GM10847 (cell line): ENCODE results near the gene SLC44A2.

Experiments used
- POLR2A ChIP-seq: IDR thresholded peaks from 2 replicates; pipeline ENCODE4 v1.6.1; 2011; ENCODE audit not compliant: insufficient read length; ENCODE audit errors: extremely low read depth

The SLC44A2 gene

DNA sequence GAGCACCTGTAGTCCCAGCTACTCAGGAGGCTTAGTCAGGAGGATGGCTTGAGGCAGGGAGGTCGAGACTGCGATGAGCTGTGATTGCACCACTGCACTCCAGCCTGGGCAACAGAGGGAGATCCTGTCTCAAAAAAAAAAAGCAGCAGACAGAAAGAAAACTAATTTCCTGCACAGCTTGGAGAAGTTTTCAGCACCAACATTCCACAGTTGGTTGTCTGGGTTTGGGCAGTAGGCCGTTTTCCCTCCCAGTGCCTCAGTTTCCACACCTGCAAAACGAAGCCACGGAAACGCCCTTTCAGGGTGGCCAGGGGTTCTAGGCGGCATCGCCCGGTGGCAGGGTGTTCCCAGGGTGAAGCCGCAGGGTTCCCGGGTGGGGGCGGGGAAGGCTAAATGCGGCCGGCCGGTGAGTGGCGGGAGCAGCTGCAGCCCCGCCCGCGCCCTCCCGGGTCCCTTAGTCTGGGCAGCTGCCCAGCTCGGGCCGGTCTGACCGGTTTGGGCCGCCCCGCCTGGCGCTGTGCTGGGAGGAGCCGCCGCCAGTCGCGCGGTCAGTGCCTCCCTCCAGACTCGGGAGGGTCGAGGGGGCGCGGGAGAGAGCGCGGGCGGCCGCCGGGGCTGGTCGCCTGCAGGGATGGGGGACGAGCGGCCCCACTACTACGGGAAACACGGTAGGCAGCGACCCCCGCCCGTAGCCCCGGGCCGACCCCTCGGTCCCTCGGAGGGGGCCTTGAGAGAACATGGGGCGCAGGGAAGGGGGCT lies at the start of gene SLC44A2:
Gene SLC44A2, plus strand, starts transcription at position 551 of the 759 bp plus-strand sequence. Its CDS starts 81 bp downstream, at position 632.
- TF ChIP-seq POLR2A: no peak

DNA sequence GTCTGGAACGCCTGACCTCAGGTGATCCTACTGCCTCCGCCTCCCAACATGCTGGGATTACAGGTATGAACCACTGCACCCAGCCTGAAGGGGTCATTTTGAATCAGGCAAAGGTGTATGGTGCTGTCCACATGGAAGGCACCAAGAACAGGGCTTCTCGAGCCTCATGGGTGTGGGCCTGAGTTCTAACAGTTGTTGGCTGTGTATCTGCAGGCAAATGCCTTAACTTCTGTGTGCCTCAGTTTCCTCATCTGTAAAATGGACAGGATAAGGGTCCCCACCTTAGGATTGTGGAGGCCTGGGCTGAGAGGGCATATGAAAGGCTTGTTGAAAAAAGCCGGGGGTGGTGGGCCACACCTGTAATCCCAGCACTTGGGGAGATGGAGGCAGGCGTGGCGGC lies 47.4 kb upstream of the SLC44A2 start:
- TF ChIP-seq POLR2A: no peak

GRCh38 chr19:10580979-10581631 lies 44.2 kb upstream of the SLC44A2 start:
- TF ChIP-seq POLR2A: no peak

DNA sequence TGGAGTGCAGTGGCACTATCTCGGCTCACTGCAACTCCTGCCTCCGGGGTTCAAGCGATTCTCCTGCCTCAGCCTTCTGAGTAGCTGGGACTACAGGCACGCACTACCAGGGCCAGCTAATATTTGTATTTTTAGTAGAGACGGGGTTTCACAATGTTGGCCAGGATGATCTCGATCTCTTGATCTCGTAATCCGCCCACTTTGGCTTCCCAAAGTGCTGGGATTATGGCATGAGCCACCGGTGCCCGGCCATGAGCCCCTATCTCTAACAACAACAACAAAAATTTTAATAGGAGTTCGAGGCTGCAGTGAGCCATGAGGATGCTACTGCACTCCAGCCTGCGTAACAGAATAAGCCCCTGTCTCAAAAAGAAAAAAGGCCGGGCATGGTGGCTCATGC lies 43.3 kb upstream of the SLC44A2 start:
- TF ChIP-seq POLR2A: no peak

DNA sequence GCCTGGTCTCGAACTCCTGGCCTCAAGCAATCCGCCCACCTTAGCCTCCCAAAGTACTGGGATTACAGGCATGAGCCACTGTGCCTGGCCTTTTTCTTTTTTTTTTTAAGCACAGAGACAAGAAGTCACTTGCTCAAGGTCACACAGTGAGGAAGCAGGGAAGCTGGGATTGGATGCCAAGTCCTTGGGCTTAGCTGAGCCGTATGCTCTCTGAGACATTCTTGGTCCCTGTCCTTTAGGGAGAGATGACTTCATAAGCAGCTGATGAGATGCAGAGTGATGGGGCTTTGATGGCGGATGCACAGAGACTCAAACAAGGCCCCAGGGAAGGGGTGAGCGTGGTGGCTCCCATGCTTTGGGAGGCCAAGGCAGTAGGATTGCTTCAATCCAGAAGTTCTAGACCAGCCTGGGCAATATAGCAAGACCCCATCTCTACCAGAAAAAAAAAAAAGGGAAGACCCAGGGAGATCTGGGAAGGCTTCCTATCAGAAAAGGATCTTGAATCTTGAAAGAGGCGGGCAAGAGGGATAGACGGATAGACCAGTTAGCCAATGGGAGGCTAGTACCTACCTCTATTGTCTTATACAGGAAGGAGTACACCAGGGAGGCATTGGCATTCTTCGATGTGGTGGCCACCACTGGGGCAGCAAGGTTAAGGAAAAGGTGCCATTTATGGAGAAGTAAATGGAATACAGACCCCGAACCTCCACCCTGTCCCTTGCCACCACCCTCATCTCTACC lies 42.1 kb upstream of the SLC44A2 start:
- TF ChIP-seq POLR2A: no peak

- no peak for TF ChIP-seq POLR2A
Observed at GRCh38 chr19:10586396-10586795, 39.0 kb upstream of the SLC44A2 start.

DNA sequence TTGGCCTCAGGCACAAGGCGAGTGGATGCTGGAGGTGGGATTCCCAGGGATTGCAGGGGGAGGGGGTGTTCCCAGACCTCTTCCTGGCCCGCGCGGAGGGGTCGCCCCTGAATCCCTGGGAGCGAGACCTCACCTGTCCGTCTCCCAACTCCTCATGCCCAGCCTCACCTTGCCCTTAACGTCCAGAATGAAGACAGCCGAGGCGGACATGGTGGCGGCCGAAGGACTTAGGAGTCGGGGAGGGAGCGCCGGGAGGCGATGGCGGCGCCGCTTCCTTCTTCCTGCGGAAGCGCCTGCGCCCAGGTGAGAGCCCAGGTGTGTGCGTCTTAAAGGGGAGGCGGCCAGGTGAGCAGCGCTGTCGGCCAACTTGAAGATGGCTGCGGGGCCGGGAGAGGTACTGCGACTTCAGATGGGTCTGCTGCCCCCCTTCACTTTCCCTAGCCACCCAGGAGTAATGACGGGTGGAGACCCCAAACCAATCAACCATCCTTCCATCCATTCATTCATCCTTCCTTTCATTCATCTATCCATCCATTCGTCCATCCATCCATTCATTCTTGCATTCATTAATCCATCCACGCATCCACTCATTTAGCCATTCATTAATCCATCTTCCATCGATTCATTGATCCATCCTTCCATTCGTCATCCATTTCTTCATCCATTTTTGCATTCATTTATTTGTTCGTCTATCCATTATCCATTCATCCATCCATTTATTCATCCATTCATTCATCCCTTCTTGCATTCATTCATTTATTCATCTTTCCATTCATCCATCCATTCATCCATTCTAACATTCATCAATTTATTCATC lies 38.1 kb upstream of the SLC44A2 start, which contains the start of gene AP1M2:
Gene AP1M2, minus strand, starts transcription at position 291 of the 817 bp plus-strand sequence. Its CDS starts 81 bp downstream, at position 210.
- TF ChIP-seq POLR2A: no peak

- TF ChIP-seq POLR2A: no peak
Observed at GRCh38 chr19:10587839-10588150, 37.6 kb upstream of the SLC44A2 start.

DNA sequence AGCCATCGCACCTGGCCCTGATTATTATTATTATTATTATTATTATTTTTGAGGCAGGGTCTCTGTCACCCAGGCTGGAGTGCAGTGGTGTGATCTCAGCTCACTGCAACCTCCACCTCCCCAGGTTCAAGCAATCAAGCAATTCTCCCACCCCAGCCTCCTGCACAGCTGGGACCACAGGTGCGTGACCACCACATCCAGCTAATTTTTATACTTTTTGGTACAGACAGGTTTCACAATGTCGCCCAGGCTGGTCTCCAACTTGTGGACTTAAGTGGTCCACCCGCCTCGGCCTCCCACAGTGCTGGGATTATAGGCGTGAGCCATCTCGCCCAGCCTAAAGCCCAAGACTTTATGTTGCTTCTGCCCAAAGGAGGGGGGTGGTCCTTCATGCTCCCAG lies 32.2 kb upstream of the SLC44A2 start:
- TF ChIP-seq POLR2A: no peak

GRCh38 chr19:10593820-10594637 lies 31.3 kb upstream of the SLC44A2 start:
- no peak for TF ChIP-seq POLR2A

- TF ChIP-seq POLR2A: no peak
Observed at GRCh38 chr19:10600149-10600548, 25.2 kb upstream of the SLC44A2 start.

DNA sequence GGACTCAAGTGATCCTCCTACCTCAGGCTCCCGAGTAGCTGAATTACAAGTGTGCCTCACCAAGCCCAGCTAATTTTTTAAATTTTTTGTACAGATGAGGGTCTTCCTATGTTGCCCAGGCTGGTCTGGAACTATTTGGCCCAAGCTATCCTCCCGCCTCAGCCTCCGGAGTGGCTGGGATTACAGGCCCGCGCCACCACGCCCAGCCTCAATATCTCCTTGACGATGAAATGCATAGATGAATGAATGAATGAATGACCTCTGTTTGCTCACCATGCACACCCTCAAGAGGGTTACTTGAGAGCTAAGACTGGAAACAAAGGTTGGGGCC lies 23.4 kb upstream of the SLC44A2 start:
- no peak for TF ChIP-seq POLR2A

DNA sequence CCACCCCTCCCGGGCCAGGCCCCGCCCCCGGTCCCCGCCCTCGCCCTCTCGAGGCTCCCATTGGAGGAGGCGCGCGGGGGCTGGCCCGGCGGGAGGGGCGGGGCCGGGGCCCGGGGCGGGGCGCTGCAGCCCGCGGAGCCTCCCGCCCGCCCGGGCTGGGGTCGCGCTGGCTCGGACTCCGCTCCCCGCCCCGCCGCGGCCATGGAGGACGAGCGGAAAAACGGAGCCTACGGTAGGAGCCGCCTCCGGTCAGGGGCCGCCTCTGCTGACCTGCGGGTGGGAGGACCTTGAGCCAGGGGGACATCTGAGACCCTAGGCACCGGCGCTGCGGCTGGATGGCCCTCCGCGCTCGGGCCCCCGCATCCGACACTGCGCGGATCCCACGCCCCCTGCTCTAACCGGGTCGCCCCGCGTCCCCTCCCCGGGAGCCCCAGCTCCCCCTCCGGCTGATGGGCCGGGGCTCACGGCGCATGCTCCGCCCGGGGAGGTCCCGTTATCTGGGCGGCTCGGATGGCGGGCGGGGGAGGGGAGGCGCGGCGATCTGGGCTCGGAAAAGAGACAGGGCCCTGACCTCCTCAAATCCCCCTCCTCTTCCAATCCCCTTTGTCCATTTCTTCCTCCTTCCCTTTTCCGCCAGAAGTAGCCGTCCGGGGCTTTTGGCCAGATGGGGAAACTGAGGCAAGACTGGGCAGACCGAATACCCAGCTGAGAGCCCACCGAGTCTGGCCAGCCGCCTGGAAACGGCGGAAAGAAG lies 22.8 kb upstream of the SLC44A2 start:
- TF ChIP-seq POLR2A: peak; percentile 56
